IPS DF 4.7 (cell line): ENCODE results near the gene MED14.
"Not testable (repeated sequence)": the region's sequence is repeated elsewhere in the genome, so short reads cannot be mapped to it uniquely, and the experiment has no call there.

Experiments used
- DNase-seq: peaks from one replicate; pipeline ENCODE4 v3.0.0-alpha.2; 2013; ENCODE audit warnings: low spot score; ENCODE audit errors: extremely low read depth

The MED14 gene

GRCh38 chrX:40735325-40736169 lies at the start of gene MED14:
Gene MED14 (minus strand): TSS chrX:40735542. CDS start chrX:40735412, 130 bp downstream.
- DNase-seq, result no peak

GRCh38 chrX:40784516-40785151 lies 49.3 kb upstream of the MED14 start:
- DNase-seq, result no peak

- not testable (repeated sequence) for DNase-seq
Measured at GRCh38 chrX:40782644-40783259, 47.4 kb upstream of the MED14 start.

- DNase-seq, result no peak
Measured at GRCh38 chrX:40780951-40781350, 45.6 kb upstream of the MED14 start.

GRCh38 chrX:40780082-40780481 lies 44.7 kb upstream of the MED14 start:
- no peak for DNase-seq

- no peak for DNase-seq
Measured at GRCh38 chrX:40778861-40779575, 43.7 kb upstream of the MED14 start.

GRCh38 chrX:40773809-40774208 lies 38.5 kb upstream of the MED14 start:
- DNase-seq, result no peak

- no peak for DNase-seq
Measured at GRCh38 chrX:40773188-40773587, 37.8 kb upstream of the MED14 start.

GRCh38 chrX:40772290-40772689 lies 36.9 kb upstream of the MED14 start:
- no peak for DNase-seq

- no peak for DNase-seq
Measured at GRCh38 chrX:40761762-40762161, 26.4 kb upstream of the MED14 start.

GRCh38 chrX:40759374-40759773 lies 24.0 kb upstream of the MED14 start:
- no peak for DNase-seq

GRCh38 chrX:40757058-40757457 lies 21.7 kb upstream of the MED14 start:
- DNase-seq, result no peak

- no peak for DNase-seq
Measured at GRCh38 chrX:40755291-40756249, 20.2 kb upstream of the MED14 start.

GRCh38 chrX:40749681-40750494 lies 14.5 kb upstream of the MED14 start:
- DNase-seq, result no peak

GRCh38 chrX:40748977-40749376 lies 13.6 kb upstream of the MED14 start:
- no peak for DNase-seq

- no peak for DNase-seq
Measured at GRCh38 chrX:40746521-40746920, 11.2 kb upstream of the MED14 start.

GRCh38 chrX:40736170-40736505 lies 796 bp upstream of the MED14 start:
- no peak for DNase-seq

GRCh38 chrX:40734971-40735324 lies 394 bp downstream of the MED14 start:
- no peak for DNase-seq

GRCh38 chrX:40733706-40734105 lies 1.6 kb downstream of the MED14 start:
- DNase-seq, result no peak

- DNase-seq, result not testable (repeated sequence)
Measured at GRCh38 chrX:40732499-40732898, 2.8 kb downstream of the MED14 start.
